MM.1S (cell line): ENCODE measurements around the gene TDRD1.

Experiments used
- CTCF ChIP-seq: fragments of 300-600 bp; sonication (generic); IDR thresholded peaks from 2 replicates; pipeline ENCODE4 v1.5.1; 2016; ENCODE audit warnings: antibody characterized with exemption, low read length, mixed read lengths
- EZH2phosphoT487 ChIP-seq: fragments of 300-600 bp; sonication (generic); IDR thresholded peaks from 2 replicates; pipeline ENCODE4 v1.6.1; 2018; ENCODE audit warnings: antibody characterized with exemption, low read length

DNA sequence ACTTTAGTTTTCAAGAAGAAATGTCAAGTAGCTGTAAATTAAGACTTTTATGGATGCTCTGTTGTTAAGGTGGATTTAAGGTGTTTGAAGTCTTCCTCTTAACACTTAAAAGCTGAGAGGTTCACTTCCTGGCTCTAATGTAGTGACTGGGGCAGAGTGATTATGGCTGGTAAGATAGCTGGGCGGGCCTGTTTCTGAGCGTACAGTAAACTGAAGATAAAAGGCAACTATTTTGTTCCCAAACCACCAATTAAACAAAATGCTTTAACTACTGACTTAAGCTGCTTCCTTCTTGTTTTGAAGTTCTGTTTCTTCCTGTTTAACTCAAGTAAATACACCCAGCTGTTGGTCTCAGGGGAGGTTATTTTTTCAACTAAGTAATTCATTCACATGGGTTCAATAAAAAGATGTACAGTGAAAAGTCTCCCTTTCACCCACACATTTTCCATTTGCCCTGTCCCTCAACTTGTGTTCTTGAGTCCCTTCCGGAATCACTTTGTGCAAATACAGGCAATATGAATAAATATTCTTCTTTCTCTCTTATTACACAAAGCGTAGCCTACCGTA lies 79.2 kb downstream of the TDRD1 start:
- no peak for TF ChIP-seq CTCF
- no peak for TF ChIP-seq EZH2phosphoT487
